ENCODE data around the gene EPHA5. TPM values are rescaled to one million over a fixed set of nuclear protein-coding genes. Genes with fewer than 3 reads are reported as not detected.

The EPHA5 gene
- total RNA-seq, 1 experiment from 2014 or later, result not detected

GRCh38 chr4:65508168-65508567 lies 162.1 kb downstream of the EPHA5 start:
- Histone ChIP-seq H3K9me3 (ENCODE audit: control insufficient read depth in 1 of 2, insufficient read depth in 1 of 2, low read depth in 1 of 2, low read length in 2 of 2) (peaks cover 6 to 23% of the 10 kb centered on the region in 2 experiments; a peak in 2 of 4 replicates), H3K4me1 (ENCODE audit: control insufficient read depth in 1 of 2, insufficient read depth in 2 of 2, low read length in 2 of 2) (no peaks in the 10 kb centered on the region), H3K9ac (ENCODE audit: low read length) (no peak overlapping the region), H3K4me2 (ENCODE audit: low read length) (no peak overlapping the region), H3K36me3 (ENCODE audit: control insufficient read depth in 1 of 2, insufficient read depth in 2 of 2, low read length in 2 of 2) (no peaks in the 10 kb centered on the region), H3K4me3 (replicated peaks in 1 of 2; ENCODE audit: low read depth in 1 of 2, low read length in 2 of 2) (no peak overlapping the region), H2AFZ (ENCODE audit: low read depth, low read length, poor library complexity, severe bottlenecking) (no peak overlapping the region), H3K27ac (ENCODE audit: low read depth, low read length) (no peak overlapping the region), H3K27me3 (ENCODE audit: insufficient read depth, low read length) (no peaks in the 10 kb centered on the region), H4K20me1 (ENCODE audit: insufficient read depth) (no peaks in the 10 kb centered on the region), H3K9me2 (ENCODE audit: insufficient read depth) (no peaks in the 10 kb centered on the region), H3K79me2 (ENCODE audit: insufficient read depth, low read length) (no peaks in the 10 kb centered on the region)
- ChIA-PET CTCF (no interaction called here), POLR2A (no interaction called here), RAD21 (ENCODE audit: low non-redundant PET in 1 of 2, low total read pairs in 2 of 2, uncharacterized antibody in 2 of 2, unreplicated experiment in 2 of 2) (no interaction called here)
- BruUV-seq (replicated peaks), result no TSS peak
- no peak for DNase-seq (ENCODE audit: low read depth, low spot score)
- no peak for TF ChIP-seq ZNF274 (IDR thresholded peaks at IDR 0.05; ENCODE audit: low read depth, low read length)
- TF ChIP-seq REST (IDR thresholded peaks at IDR 0.05; ENCODE audit: low read depth), result no peak
- no peak for TF ChIP-seq POLR2A (IDR thresholded peaks at IDR 0.05; ENCODE audit: borderline replicate concordance, extremely low read depth, insufficient read depth, insufficient read length)
- TF ChIP-seq SIN3A (IDR thresholded peaks at IDR 0.05; ENCODE audit: low read depth), result no peak
- TF ChIP-seq SP1 (IDR thresholded peaks at IDR 0.05; ENCODE audit: low read depth), result no peak
- no peak for TF ChIP-seq CBX3 (IDR thresholded peaks at IDR 0.05; ENCODE audit: low read depth)
- no peak for TF ChIP-seq FOSL1 (IDR thresholded peaks at IDR 0.05; ENCODE audit: low read depth)
- TF ChIP-seq ELF1 (IDR thresholded peaks at IDR 0.05; ENCODE audit: borderline replicate concordance, low read depth), result no peak
- TF ChIP-seq EZH2phosphoT487 (IDR thresholded peaks at IDR 0.05; ENCODE audit: borderline replicate concordance), result no peak
- no peak for TF ChIP-seq ZFX (IDR thresholded peaks at IDR 0.05)
- TF ChIP-seq, protein P1, sequence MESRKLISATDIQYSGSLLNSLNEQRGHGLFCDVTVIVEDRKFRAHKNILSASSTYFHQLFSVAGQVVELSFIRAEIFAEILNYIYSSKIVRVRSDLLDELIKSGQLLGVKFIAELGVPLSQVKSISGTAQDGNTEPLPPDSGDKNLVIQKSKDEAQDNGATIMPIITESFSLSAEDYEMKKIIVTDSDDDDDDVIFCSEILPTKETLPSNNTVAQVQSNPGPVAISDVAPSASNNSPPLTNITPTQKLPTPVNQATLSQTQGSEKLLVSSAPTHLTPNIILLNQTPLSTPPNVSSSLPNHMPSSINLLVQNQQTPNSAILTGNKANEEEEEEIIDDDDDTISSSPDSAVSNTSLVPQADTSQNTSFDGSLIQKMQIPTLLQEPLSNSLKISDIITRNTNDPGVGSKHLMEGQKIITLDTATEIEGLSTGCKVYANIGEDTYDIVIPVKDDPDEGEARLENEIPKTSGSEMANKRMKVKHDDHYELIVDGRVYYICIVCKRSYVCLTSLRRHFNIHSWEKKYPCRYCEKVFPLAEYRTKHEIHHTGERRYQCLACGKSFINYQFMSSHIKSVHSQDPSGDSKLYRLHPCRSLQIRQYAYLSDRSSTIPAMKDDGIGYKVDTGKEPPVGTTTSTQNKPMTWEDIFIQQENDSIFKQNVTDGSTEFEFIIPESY (IDR thresholded peaks at IDR 0.05; ENCODE audit: extremely low read depth, insufficient replicate concordance, low read length), result no peak
- no peak for TF ChIP-seq MAX (IDR thresholded peaks at IDR 0.05)
- TF ChIP-seq YY1 (IDR thresholded peaks at IDR 0.05; ENCODE audit: extremely low read depth, insufficient replicate concordance, low read depth, low read length), result no peak
- no peak for TF ChIP-seq SRF (IDR thresholded peaks at IDR 0.05; ENCODE audit: low read depth)
- TF ChIP-seq, protein P2, sequence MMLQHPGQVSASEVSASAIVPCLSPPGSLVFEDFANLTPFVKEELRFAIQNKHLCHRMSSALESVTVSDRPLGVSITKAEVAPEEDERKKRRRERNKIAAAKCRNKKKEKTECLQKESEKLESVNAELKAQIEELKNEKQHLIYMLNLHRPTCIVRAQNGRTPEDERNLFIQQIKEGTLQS (IDR thresholded peaks at IDR 0.05), result no peak
- no peak for TF ChIP-seq RAD21 (IDR thresholded peaks at IDR 0.05; ENCODE audit: low read depth)
- TF ChIP-seq POLR2AphosphoS5 (IDR thresholded peaks at IDR 0.05; ENCODE audit: low read depth, low read length), result no peak
- no peak for TF ChIP-seq JUND (IDR thresholded peaks at IDR 0.05)
- no peak for ATAC-seq
- intact Hi-C loops (cut with micrococcal nuclease), result no loop called here

Data from HCT116 (cell line).